SU-DHL-6 (cell line): ENCODE measurements around the gene GRAMD1A.
"Not testable (repeated sequence)": the region's sequence is repeated elsewhere in the genome, so short reads cannot be mapped to it uniquely, and the experiment has no call there.

Experiments used
- H2AFZ ChIP-seq: fragments of 200-600 bp; sonication (generic); 2 replicates; pipeline ENCODE4 v1.6.1; 2014; ENCODE audit warnings: low read depth, mild to moderate bottlenecking, moderate library complexity, mixed read lengths, antibody characterized with exemption, low read length; ENCODE audit not compliant: severe bottlenecking
- H3F3A ChIP-seq: fragments of 200-600 bp; shearing (Covaris generic); 2 replicates; pipeline ENCODE4 v1.6.0; 2016; ENCODE audit warnings: antibody characterized with exemption, mild to moderate bottlenecking; ENCODE audit not compliant: insufficient read depth
- H3K27ac ChIP-seq: fragments of 200-600 bp; sonication (generic); 2 replicates; pipeline ENCODE4 v1.5.1; 2016; ENCODE audit warnings: low read depth, mild to moderate bottlenecking, low read length, moderate library complexity, mixed read lengths
- H3K27me3 ChIP-seq: fragments of 200-600 bp; sonication (generic), shearing (Covaris generic); 2 replicates; pipeline ENCODE4 v1.6.0; 2014; ENCODE audit warnings: mild to moderate bottlenecking, low read length
- H3K36me3 ChIP-seq: fragments of 200-600 bp; sonication (generic); 2 replicates; pipeline ENCODE4 v1.6.1; 2014; ENCODE audit warnings: mild to moderate bottlenecking, low read length, mixed read lengths
- H3K4me2 ChIP-seq: fragments of 300-600, 200-600 bp; shearing (Covaris generic), sonication (generic); 2 replicates; pipeline ENCODE4 v1.6.0; 2014; ENCODE audit warnings: low read length, low read depth, mild to moderate bottlenecking; ENCODE audit not compliant: poor library complexity, severe bottlenecking
- H3K4me3 ChIP-seq: fragments of 200-600 bp; sonication (generic); 2 replicates; pipeline ENCODE4 v1.5.1; 2014; ENCODE audit warnings: antibody characterized with exemption, low read length, mild to moderate bottlenecking, mixed read lengths; ENCODE audit not compliant: insufficient read depth, poor library complexity, severe bottlenecking
- H3K79me2 ChIP-seq: fragments of 200-600 bp; sonication (generic); 2 replicates; pipeline ENCODE4 v1.6.1; 2014; ENCODE audit warnings: mild to moderate bottlenecking, low read length, moderate library complexity; ENCODE audit not compliant: insufficient read depth
- H3K9ac ChIP-seq: fragments of 200-600 bp; sonication (generic); 2 replicates; pipeline ENCODE4 v1.7.0; 2014; ENCODE audit warnings: mild to moderate bottlenecking, low read length
- H3K9me2 ChIP-seq: fragments of 200-600 bp; sonication (generic); replicated peaks from 2 replicates; pipeline ENCODE4 v1.6.1; 2014; ENCODE audit warnings: low read length; ENCODE audit not compliant: insufficient read depth
- H3K9me3 ChIP-seq: fragments of 200-600 bp; sonication (generic); 2 replicates; pipeline ENCODE4 v1.6.1; 2014; ENCODE audit warnings: low read length, mixed read lengths; ENCODE audit not compliant: insufficient read depth
- H4K20me1 ChIP-seq: fragments of 200-600 bp; sonication (generic); 2 replicates; pipeline ENCODE4 v1.6.1; 2014; ENCODE audit warnings: low read depth, mild to moderate bottlenecking, antibody characterized with exemption, low read length, moderate library complexity, mixed read lengths
- EZH2phosphoT487 ChIP-seq: fragments of 200-600 bp; sonication (generic), shearing (Covaris generic); conservative IDR thresholded peaks from 2 replicates; pipeline ENCODE4 v1.6.1; 2018; ENCODE audit warnings: mild to moderate bottlenecking, antibody characterized with exemption, low read length, moderate library complexity, mixed read lengths
- TF ChIP-seq, protein P1 (sequence below): fragments of 200-600 bp; sonication (generic); IDR thresholded peaks from one replicate; pipeline ENCODE4 v1.5.1; 2017; ENCODE audit warnings: antibody characterized with exemption, mild to moderate bottlenecking, low read length, moderate library complexity; ENCODE audit not compliant: insufficient read depth, poor library complexity, severe bottlenecking

The GRAMD1A gene

GRCh38 chr19:34964598-34964997 is 35.5 kb upstream of the GRAMD1A start:
- H3K27ac ChIP-seq: no peak overlapping the region
- H3K9me3 ChIP-seq: peaks cover 19% of the 10 kb centered on the region; the same call in 1 of the 2 replicates
- no peak overlapping the region for H3K9ac ChIP-seq
- no peaks in the 10 kb centered on the region for H3K79me2 ChIP-seq
- H2AFZ ChIP-seq: no peak overlapping the region
- H3K27me3 ChIP-seq: no peaks in the 10 kb centered on the region
- H3K36me3 ChIP-seq: peaks cover 3% of the 10 kb centered on the region
- TF ChIP-seq, protein P1, sequence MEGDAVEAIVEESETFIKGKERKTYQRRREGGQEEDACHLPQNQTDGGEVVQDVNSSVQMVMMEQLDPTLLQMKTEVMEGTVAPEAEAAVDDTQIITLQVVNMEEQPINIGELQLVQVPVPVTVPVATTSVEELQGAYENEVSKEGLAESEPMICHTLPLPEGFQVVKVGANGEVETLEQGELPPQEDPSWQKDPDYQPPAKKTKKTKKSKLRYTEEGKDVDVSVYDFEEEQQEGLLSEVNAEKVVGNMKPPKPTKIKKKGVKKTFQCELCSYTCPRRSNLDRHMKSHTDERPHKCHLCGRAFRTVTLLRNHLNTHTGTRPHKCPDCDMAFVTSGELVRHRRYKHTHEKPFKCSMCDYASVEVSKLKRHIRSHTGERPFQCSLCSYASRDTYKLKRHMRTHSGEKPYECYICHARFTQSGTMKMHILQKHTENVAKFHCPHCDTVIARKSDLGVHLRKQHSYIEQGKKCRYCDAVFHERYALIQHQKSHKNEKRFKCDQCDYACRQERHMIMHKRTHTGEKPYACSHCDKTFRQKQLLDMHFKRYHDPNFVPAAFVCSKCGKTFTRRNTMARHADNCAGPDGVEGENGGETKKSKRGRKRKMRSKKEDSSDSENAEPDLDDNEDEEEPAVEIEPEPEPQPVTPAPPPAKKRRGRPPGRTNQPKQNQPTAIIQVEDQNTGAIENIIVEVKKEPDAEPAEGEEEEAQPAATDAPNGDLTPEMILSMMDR: no peak
- no peak for TF ChIP-seq EZH2phosphoT487
- H3K9me2 ChIP-seq: no peaks in the 10 kb centered on the region
- H3F3A ChIP-seq: no peaks in the 10 kb centered on the region
- no peak overlapping the region for H3K4me3 ChIP-seq
- no peaks in the 10 kb centered on the region for H4K20me1 ChIP-seq
- H3K4me2 ChIP-seq: peak overlapping the region; percentile 65

DNA sequence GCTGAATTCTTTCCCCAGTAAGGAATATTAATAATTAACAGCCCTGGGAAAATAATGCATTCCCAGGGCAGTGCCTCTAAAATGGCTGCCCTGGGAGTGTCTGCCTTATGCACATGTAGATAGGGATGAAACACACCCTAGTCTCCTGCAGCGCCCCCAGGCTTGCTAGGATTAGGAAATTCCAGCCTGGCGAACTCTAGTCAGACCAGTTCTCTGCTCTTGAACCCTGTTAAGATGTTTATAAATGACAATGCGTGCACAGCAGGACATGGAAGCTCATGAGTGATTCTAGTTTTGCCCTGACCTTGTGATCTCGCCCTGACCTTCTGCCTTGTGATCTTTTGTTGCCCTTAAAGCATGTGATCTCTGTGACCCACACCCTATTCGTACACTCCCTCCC is 34.6 kb upstream of the GRAMD1A start:
- H3K9ac ChIP-seq, H3K27ac ChIP-seq, H3K4me2 ChIP-seq, H3F3A ChIP-seq, H3K79me2 ChIP-seq, H4K20me1 ChIP-seq, H3K9me2 ChIP-seq, H3K36me3 ChIP-seq, H3K4me3 ChIP-seq, H2AFZ ChIP-seq, H3K27me3 ChIP-seq: not testable (repeated sequence)
- peaks cover 18% of the 10 kb centered on the region; the same call in 1 of the 2 replicates for H3K9me3 ChIP-seq

DNA sequence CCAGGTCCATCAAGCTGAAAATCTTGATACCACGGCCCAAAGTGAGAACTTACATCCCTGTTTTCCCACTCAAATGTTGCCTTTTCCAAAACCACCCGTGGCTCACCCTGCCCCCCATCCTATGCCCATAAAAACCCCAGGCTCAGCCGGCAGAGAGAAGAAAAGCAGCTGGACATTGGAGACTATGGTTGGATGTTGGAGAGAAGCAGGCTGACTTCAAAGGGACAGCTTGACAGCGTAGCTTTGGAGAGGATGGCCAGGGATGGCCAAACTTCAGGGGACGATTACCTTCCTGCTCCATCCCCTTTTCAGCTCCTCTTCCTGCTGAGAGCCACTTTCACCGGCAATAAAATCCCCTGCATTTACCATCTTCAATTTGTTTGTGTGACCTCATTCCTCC is 32.6 kb upstream of the GRAMD1A start:
- Histone ChIP-seq H3K27me3 (no peaks in the 10 kb centered on the region), H4K20me1 (no peaks in the 10 kb centered on the region), H3K9ac (no peak overlapping the region), H2AFZ (no peak overlapping the region), H3K9me3 (peaks cover 18% of the 10 kb centered on the region; the same call in 1 of the 2 replicates), H3K9me2 (no peaks in the 10 kb centered on the region), H3K27ac (no peak overlapping the region), H3K36me3 (no peaks in the 10 kb centered on the region; the same call in 1 of the 2 replicates), H3K4me2 (no peak overlapping the region), H3K79me2 (no peaks in the 10 kb centered on the region), H3K4me3 (no peak overlapping the region), H3F3A (no peaks in the 10 kb centered on the region)
- TF ChIP-seq, protein P1: no peak
- TF ChIP-seq EZH2phosphoT487: no peak

GRCh38 chr19:34969721-34970120 is 30.4 kb upstream of the GRAMD1A start:
- no peak overlapping the region for H2AFZ ChIP-seq
- H3K27me3 ChIP-seq: no peaks in the 10 kb centered on the region
- H3K9me3 ChIP-seq: peaks cover 18% of the 10 kb centered on the region; the same call in 1 of the 2 replicates
- no peaks in the 10 kb centered on the region for H4K20me1 ChIP-seq
- TF ChIP-seq EZH2phosphoT487: no peak
- TF ChIP-seq, protein P1: no peak
- H3K4me3 ChIP-seq: no peak overlapping the region
- H3K79me2 ChIP-seq: no peaks in the 10 kb centered on the region
- H3F3A ChIP-seq: no peaks in the 10 kb centered on the region
- no peaks in the 10 kb centered on the region; the same call in 1 of the 2 replicates for H3K36me3 ChIP-seq
- H3K9me2 ChIP-seq: no peaks in the 10 kb centered on the region
- no peak overlapping the region for H3K4me2 ChIP-seq
- H3K9ac ChIP-seq: no peak overlapping the region
- H3K27ac ChIP-seq: no peak overlapping the region

- not testable (repeated sequence) for H2AFZ ChIP-seq, H3K27me3 ChIP-seq, H4K20me1 ChIP-seq, H3K9ac ChIP-seq, H3K36me3 ChIP-seq, H3K4me2 ChIP-seq, H3K4me3 ChIP-seq, H3F3A ChIP-seq, H3K9me2 ChIP-seq, H3K27ac ChIP-seq, H3K79me2 ChIP-seq
- peaks cover 18% of the 10 kb centered on the region; the same call in 1 of the 2 replicates for H3K9me3 ChIP-seq
Observed at GRCh38 chr19:34970185-34970780, 29.8 kb upstream of the GRAMD1A start.
